Right lobe of liver (tissue), 4 donors: ENCODE results near the gene CCDC70.

Experiments used
- POLR2A ChIP-seq: fragments of 450-650 bp; IDR thresholded peaks from one replicate; pipeline ENCODE4 v1.6.1; 2017; ENCODE audit warnings: antibody characterized with exemption, mild to moderate bottlenecking
- TF ChIP-seq, protein P1 (sequence below), 4 donors: fragments of 200-600 bp in 3 of 4; fragments of 450-650 bp in 1 of 4; IDR thresholded peaks; one replicate each; pipeline versions ENCODE4 v1.5.1 to v1.8.0; 2016 to 2022; ENCODE audit warnings: antibody characterized with exemption in 4 of 4, mild to moderate bottlenecking in 2 of 4
- donor health status: DM: no; HTN: no; CAD: no.
- donor health status: DM: no; HTN: no; CAD: no.
- donor health status: DM: no; HTN: yes; CAD: no.

DNA sequence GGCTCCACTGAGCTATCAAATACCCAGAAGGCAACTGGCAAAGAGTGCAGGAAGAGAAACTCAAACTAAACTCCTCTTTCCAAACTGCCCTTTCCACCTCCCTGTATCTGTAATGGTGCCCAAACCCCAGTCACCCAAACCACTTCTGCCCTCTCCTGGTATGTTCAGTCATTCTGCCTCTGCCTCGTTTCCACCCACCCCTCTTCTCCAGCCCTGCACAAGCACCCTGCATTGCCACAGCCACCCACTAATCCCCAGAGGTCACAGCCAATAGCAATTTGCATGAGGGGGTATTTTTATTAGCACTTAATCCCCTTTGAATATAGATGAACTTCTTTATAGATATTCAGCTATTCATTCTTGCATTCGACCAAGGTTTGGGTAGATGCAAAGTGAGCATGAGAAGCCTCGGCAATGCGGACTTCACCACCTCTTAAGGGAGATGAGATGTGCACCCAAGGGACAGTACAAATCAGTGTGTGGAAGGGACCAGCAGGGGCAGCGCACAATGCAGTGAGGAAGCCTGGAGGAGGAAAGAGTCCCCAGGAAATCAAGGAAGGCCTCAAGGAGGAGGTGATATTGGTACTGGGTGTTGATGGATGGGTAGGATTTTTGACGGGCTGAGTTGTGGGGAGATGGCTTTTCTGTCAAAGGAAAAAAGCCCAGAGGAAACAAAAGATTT, 29.2 kb upstream of the CCDC70 start:
- TF ChIP-seq, protein P1, sequence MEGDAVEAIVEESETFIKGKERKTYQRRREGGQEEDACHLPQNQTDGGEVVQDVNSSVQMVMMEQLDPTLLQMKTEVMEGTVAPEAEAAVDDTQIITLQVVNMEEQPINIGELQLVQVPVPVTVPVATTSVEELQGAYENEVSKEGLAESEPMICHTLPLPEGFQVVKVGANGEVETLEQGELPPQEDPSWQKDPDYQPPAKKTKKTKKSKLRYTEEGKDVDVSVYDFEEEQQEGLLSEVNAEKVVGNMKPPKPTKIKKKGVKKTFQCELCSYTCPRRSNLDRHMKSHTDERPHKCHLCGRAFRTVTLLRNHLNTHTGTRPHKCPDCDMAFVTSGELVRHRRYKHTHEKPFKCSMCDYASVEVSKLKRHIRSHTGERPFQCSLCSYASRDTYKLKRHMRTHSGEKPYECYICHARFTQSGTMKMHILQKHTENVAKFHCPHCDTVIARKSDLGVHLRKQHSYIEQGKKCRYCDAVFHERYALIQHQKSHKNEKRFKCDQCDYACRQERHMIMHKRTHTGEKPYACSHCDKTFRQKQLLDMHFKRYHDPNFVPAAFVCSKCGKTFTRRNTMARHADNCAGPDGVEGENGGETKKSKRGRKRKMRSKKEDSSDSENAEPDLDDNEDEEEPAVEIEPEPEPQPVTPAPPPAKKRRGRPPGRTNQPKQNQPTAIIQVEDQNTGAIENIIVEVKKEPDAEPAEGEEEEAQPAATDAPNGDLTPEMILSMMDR (IDR thresholded peaks at IDR 0.05): peak; percentile 10 to 38 (median 32)
- no peak for TF ChIP-seq POLR2A
